ENCODE measurements around the gene GTF2H4.

DNA sequence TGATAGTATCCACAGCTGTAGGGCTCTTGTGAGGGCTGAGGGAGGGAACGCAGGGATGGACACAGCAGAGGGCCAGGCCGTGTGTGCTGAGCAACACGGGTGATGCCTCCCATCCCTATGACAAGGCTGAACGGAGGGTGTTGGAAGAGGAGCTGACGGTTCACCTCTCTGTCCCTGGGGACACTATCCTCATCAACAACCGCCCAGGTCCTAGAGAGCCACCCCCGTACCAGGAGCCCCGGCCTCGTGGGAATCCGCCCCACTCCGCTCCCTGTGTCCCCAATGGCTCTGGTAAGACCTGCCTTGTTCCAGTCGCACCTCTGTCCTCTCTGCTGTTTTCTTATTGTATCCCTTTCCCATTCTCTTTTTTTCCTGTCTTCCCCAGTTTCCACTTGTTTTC, 13.6 kb upstream of the GTF2H4 start:
- TF ChIP-seq CTCF (IDR thresholded peaks at IDR 0.05; ENCODE audit: insufficient read depth, low read length, poor library complexity, severe bottlenecking) (no peak), EZH2phosphoT487 (conservative IDR thresholded peaks at IDR 0.05; ENCODE audit: low read length) (no peak)

All from SU-DHL-6 (cell line).